H1 (cell line): Measurements from ENCODE around the gene RGS5. TPM values are rescaled to one million over a fixed set of nuclear protein-coding genes. Genes with fewer than 3 reads are reported as not detected.

Source experiments
- CTCF ChIA-PET: fragments of 300-600 bp; sonication (Branson Sonifier 250); formaldehyde crosslinking; loops from one replicate; lab custom pipeline; 2021; ENCODE audit not compliant: partially characterized antibody; lab: Charles Lee
- POLR2A ChIA-PET: fragments of 300-600 bp; sonication (Branson Sonifier 250); formaldehyde crosslinking; loops from one replicate; lab custom pipeline; 2021; ENCODE audit warnings: inconsistent platforms; ENCODE audit not compliant: partially characterized antibody; lab: Charles Lee
- DNase-seq, 2 experiments: peaks; one replicate each; pipeline versions ENCODE4 v3.0.0 to v3.0.0-alpha.2; 2010 to 2022; ENCODE audit warnings: low spot score in 2 of 2, low read depth in 1 of 2, mixed read lengths in 1 of 2
- FAIRE-seq: peaks from 2 replicates; lab custom pipeline; 2011; peaks lifted over from hg19 to GRCh38; lab: Jason Lieb, UNC
- H2AFZ ChIP-seq: 2 replicates; pipeline ENCODE4 v1.8.1; 2012; ENCODE audit warnings: low read length, inconsistent platforms
- H2AK5ac ChIP-seq: 2 replicates; pipeline ENCODE4 v1.6.1; 2013; ENCODE audit warnings: low read depth, low read length
- H2BK120ac ChIP-seq: replicated peaks from 2 replicates; pipeline ENCODE3; 2013; ENCODE audit warnings: low read depth, low read length, inconsistent platforms
- H2BK12ac ChIP-seq: 2 replicates; pipeline ENCODE4 v1.6.1; 2013; ENCODE audit warnings: low read depth, low read length
- H2BK15ac ChIP-seq: 2 replicates; pipeline ENCODE4 v1.6.1; 2013; ENCODE audit warnings: low read length
- H2BK20ac ChIP-seq: 2 replicates; pipeline ENCODE4 v1.6.1; 2013; ENCODE audit warnings: low read length
- H2BK5ac ChIP-seq: 2 replicates; pipeline ENCODE4 v1.6.1; 2013; ENCODE audit warnings: low read depth, low read length
- H3K14ac ChIP-seq: 2 replicates; pipeline ENCODE4 v1.6.1; 2013; ENCODE audit warnings: inconsistent platforms; ENCODE audit not compliant: insufficient read length
- H3K18ac ChIP-seq: 2 replicates; pipeline ENCODE4 v1.6.1; 2013; ENCODE audit warnings: low read length; ENCODE audit errors: extremely low read depth
- H3K23ac ChIP-seq: 2 replicates; pipeline ENCODE4 v1.6.1; 2013; ENCODE audit warnings: inconsistent platforms; ENCODE audit not compliant: insufficient read length
- H3K23me2 ChIP-seq: 2 replicates; pipeline ENCODE4 v1.6.1; 2013; ENCODE audit warnings: low read depth, low read length
- H3K27ac ChIP-seq: 2 replicates; pipeline ENCODE4 v1.6.1; 2011; ENCODE audit warnings: low read depth, low read length, inconsistent platforms
- H3K27me3 ChIP-seq, 4 experiments: replicated peaks in 1 of 4; 1 replicate in 1 of 4; 2 replicates in 3 of 4; pipeline versions ENCODE4 v1.6.1 to v1.8.1; 2011 to 2013; ENCODE audit warnings: low read length in 3 of 4, mild to moderate bottlenecking in 3 of 4, inconsistent platforms in 2 of 4, mixed read lengths in 2 of 4, moderate library complexity in 1 of 4; ENCODE audit not compliant: control insufficient read depth in 3 of 4, insufficient read depth in 3 of 4; ENCODE audit errors: extremely low read depth in 1 of 4
- H3K36me3 ChIP-seq, 4 experiments: 2 replicates each; pipeline versions ENCODE4 v1.6.1 to v1.8.1; 2011 to 2013; ENCODE audit warnings: mild to moderate bottlenecking in 4 of 4, low read length in 3 of 4, moderate library complexity in 2 of 4, control low read depth in 1 of 4, inconsistent platforms in 1 of 4; ENCODE audit not compliant: insufficient read depth in 4 of 4, control insufficient read depth in 2 of 4
- H3K4ac ChIP-seq: replicated peaks from 2 replicates; pipeline ENCODE3; 2013; ENCODE audit warnings: low read length, low read depth, mixed read lengths, inconsistent platforms; ENCODE audit not compliant: insufficient read length
- H3K4me1 ChIP-seq, 4 experiments: replicated peaks in 1 of 4; 1 replicate in 1 of 4; 2 replicates in 3 of 4; pipeline versions ENCODE4 v1.6.1 to v1.8.1; 2011 to 2013; ENCODE audit warnings: low read length in 3 of 4, inconsistent platforms in 2 of 4, mixed read lengths in 1 of 4; ENCODE audit not compliant: insufficient read depth in 4 of 4, control insufficient read depth in 3 of 4
- H3K4me2 ChIP-seq, 2 experiments: 2 replicates each; pipeline versions ENCODE4 v1.6.1 to v1.8.1; 2011 to 2013; ENCODE audit warnings: low read depth in 2 of 2, low read length in 2 of 2, control low read depth in 1 of 2, inconsistent platforms in 1 of 2, mild to moderate bottlenecking in 1 of 2; ENCODE audit not compliant: insufficient read depth in 1 of 2
- H3K4me3 ChIP-seq, 4 experiments: fragments of 200-600, 300-600 bp in 1 of 4; sonication (generic), shearing (Covaris generic), sonication (Bioruptor Twin) in 1 of 4; 2 replicates each; pipeline versions ENCODE4 v1.5.1 to v1.8.1; 2011 to 2016; ENCODE audit warnings: low read length in 4 of 4, low read depth in 3 of 4, control low read depth in 2 of 4, inconsistent platforms in 2 of 4, mild to moderate bottlenecking in 2 of 4, mixed read lengths in 1 of 4, moderate library complexity in 1 of 4; ENCODE audit not compliant: insufficient read depth in 2 of 4; ENCODE audit errors: extremely low read depth in 1 of 4
- H3K56ac ChIP-seq: replicated peaks from 2 replicates; pipeline ENCODE3; 2013; ENCODE audit warnings: low read depth, mild to moderate bottlenecking, mixed read lengths, low read length, inconsistent platforms; ENCODE audit not compliant: insufficient read length
- H3K79me1 ChIP-seq: 2 replicates; pipeline ENCODE4 v1.6.1; 2013; ENCODE audit warnings: low read depth, low read length, control low read depth
- H3K79me2 ChIP-seq, 2 experiments: 2 replicates each; pipeline versions ENCODE4 v1.6.1 to v1.8.1; 2012 to 2013; ENCODE audit warnings: low read length in 2 of 2, mild to moderate bottlenecking in 2 of 2, inconsistent platforms in 1 of 2; ENCODE audit not compliant: insufficient read depth in 2 of 2, control insufficient read depth in 1 of 2
- H3K9ac ChIP-seq, 4 experiments: replicated peaks in 1 of 4; 1 replicate in 1 of 4; 2 replicates in 3 of 4; pipeline versions ENCODE4 v1.6.1 to v1.8.1; 2011 to 2013; ENCODE audit warnings: low read depth in 3 of 4, low read length in 3 of 4, control low read depth in 2 of 4, mild to moderate bottlenecking in 2 of 4, moderate library complexity in 2 of 4, inconsistent platforms in 1 of 4; ENCODE audit errors: extremely low read depth in 1 of 4
- H3K9me3 ChIP-seq, 2 experiments: 2 replicates each; pipeline versions ENCODE4 v1.6.1 to v1.8.1; 2012 to 2013; ENCODE audit warnings: mild to moderate bottlenecking in 2 of 2, moderate library complexity in 2 of 2, control low read depth in 1 of 2, inconsistent platforms in 1 of 2, low read depth in 1 of 2, low read length in 1 of 2, mixed read lengths in 1 of 2; ENCODE audit not compliant: insufficient read depth in 2 of 2
- H4K20me1 ChIP-seq, 2 experiments: replicated peaks in 1 of 2; 2 replicates each; pipeline versions ENCODE3 to v1.8.1; 2011 to 2013; ENCODE audit warnings: inconsistent platforms in 2 of 2, low read length in 2 of 2, mild to moderate bottlenecking in 1 of 2; ENCODE audit not compliant: insufficient read depth in 2 of 2, control insufficient read depth in 1 of 2
- H4K5ac ChIP-seq: 2 replicates; pipeline ENCODE4 v1.6.1; 2013; ENCODE audit warnings: low read length, low read depth, mixed read lengths, inconsistent platforms; ENCODE audit not compliant: insufficient read length
- H4K8ac ChIP-seq: 2 replicates; pipeline ENCODE4 v1.8.0; 2013; ENCODE audit warnings: mild to moderate bottlenecking, moderate library complexity, low read length, inconsistent platforms; ENCODE audit not compliant: insufficient read depth; ENCODE audit errors: extremely low read depth
- H4K91ac ChIP-seq: replicated peaks from 2 replicates; pipeline ENCODE3; 2013; ENCODE audit warnings: low read length, mixed read lengths, inconsistent platforms; ENCODE audit not compliant: insufficient read length
- ASH2L ChIP-seq: fragments of 200-600, 300-600 bp; sonication (generic); IDR thresholded peaks from one replicate; pipeline ENCODE4 v1.7.1; 2017; ENCODE audit warnings: low read length
- ATF2 ChIP-seq: IDR thresholded peaks from 2 replicates; pipeline ENCODE4 v1.6.1; 2012; ENCODE audit warnings: low read length, inconsistent platforms
- CEBPB ChIP-seq: IDR thresholded peaks from 2 replicates; pipeline ENCODE4 v1.6.1; 2012; ENCODE audit warnings: low read depth, low read length
- MAX ChIP-seq: IDR thresholded peaks from 2 replicates; pipeline ENCODE4 v1.6.1; 2012; ENCODE audit warnings: inconsistent platforms
- POU5F1 ChIP-seq: IDR thresholded peaks from 2 replicates; pipeline ENCODE4 v1.6.1; 2011; ENCODE audit warnings: low read depth, mild to moderate bottlenecking, low read length, moderate library complexity
- RBBP5 ChIP-seq: IDR thresholded peaks from 2 replicates; pipeline ENCODE4 v1.7.1; 2012; ENCODE audit warnings: low read depth, mild to moderate bottlenecking, inconsistent platforms, low read length, moderate library complexity, borderline replicate concordance
- RNF2 ChIP-seq: fragments of 200-900, 300-1000 bp; sonication (generic); IDR thresholded peaks from 2 replicates; pipeline ENCODE4 v1.7.1; 2016; ENCODE audit warnings: borderline replicate concordance, low read depth, mild to moderate bottlenecking, antibody characterized with exemption, low read length; ENCODE audit not compliant: poor library complexity, severe bottlenecking; ENCODE audit errors: missing control alignments
- SRF ChIP-seq: IDR thresholded peaks from 2 replicates; pipeline ENCODE4 v1.6.1; 2011; ENCODE audit warnings: mild to moderate bottlenecking, low read depth, low read length, moderate library complexity
- TEAD4 ChIP-seq: IDR thresholded peaks from 2 replicates; pipeline ENCODE4 v1.6.1; 2012; ENCODE audit warnings: low read depth, low read length, inconsistent platforms, mixed read lengths
- ZNF274 ChIP-seq: IDR thresholded peaks from 2 replicates; pipeline ENCODE4 v1.7.0; 2012; ENCODE audit warnings: low read length, borderline replicate concordance; ENCODE audit errors: extremely low read depth
- WGBS, 2 experiments: shearing (Covaris generic) in 1 of 2; methylation state at CpG; one replicate each; pipeline versions ENCODE4 v1.1.6 to v1.1.7; 2013 to 2015; ENCODE audit warnings: low lambda C conversion rate in 2 of 2, mixed read lengths in 2 of 2, inconsistent platforms in 1 of 2, low coverage in 1 of 2, missing lambda C conversion rate in 1 of 2; ENCODE audit not compliant: insufficient replicate concordance in 2 of 2, insufficient coverage in 1 of 2, insufficient read length in 1 of 2; ENCODE audit errors: extremely low coverage in 1 of 2, missing lambda C conversion rate in 1 of 2; 5-methylcytosine and 5-hydroxymethylcytosine counted together
- polyA plus RNA-seq, 7 experiments: library from polyadenylated mRNA; depleted of rRNA in 3 of 7; stranded (reverse) in 5 of 7; unstranded in 2 of 7; fragments of >200 nt in 5 of 7; fragments of 200-250 nt in 2 of 7; gene quantifications; 1 replicate in 5 of 7; 2 replicates in 1 of 7; 4 replicates in 1 of 7; pipeline versions ENCODE4 v1.2.1 to v1.2.3, GENCODE V29; 2011 to 2013; ENCODE audit warnings: missing spikeins in 2 of 7, mixed read lengths in 2 of 7
- total RNA-seq: library from RNA; stranded (reverse); fragmentation: NEBNext Ultra II Directional; extraction: Animal tissue kit (Norgen Biotek cat#: 25700); gene quantifications from 2 replicates; pipeline ENCODE4 v1.2.1, GENCODE V29; 2021
- TF ChIP-seq, protein P1 (sequence below): IDR thresholded peaks from 2 replicates; pipeline ENCODE4 v1.6.1; 2011; ENCODE audit warnings: low read depth, mild to moderate bottlenecking, low read length; ENCODE audit not compliant: insufficient read depth

The RGS5 gene
- total and polyA plus RNA-seq, 2 of the 8 experiments (the other 6 are each of a cell fraction or from before 2014, with no cell fraction given) = 75.5 to 103 TPM

GRCh38 chr1:163231385-163231784, 28.7 kb upstream of the RGS5 start:
- Histone ChIP-seq H3K4ac (no peak overlapping the region), H4K91ac (no peak overlapping the region), H3K79me1 (no peaks in the 10 kb centered on the region), H4K20me1 (no peaks in the 10 kb centered on the region), H3K14ac (no peak overlapping the region), H3K4me3 (no peak overlapping the region), H3K23me2 (no peaks in the 10 kb centered on the region), H4K5ac (no peak overlapping the region), H3K79me2 (no peaks in the 10 kb centered on the region), H3K56ac (no peak overlapping the region), H2BK15ac (no peak overlapping the region), H3K9me3 (peaks cover 6 to 10% of the 10 kb centered on the region in 2 experiments), H2BK5ac (no peak overlapping the region), H3K9ac (no peak overlapping the region), H2AK5ac (no peak overlapping the region), H2BK12ac (no peak overlapping the region), H3K18ac (no peak overlapping the region), H3K27me3 (no peaks in the 10 kb centered on the region), H2AFZ (no peak overlapping the region), H4K8ac (no peak overlapping the region), H2BK120ac (no peak overlapping the region), H3K23ac (no peak overlapping the region), H3K27ac (no peak overlapping the region), H3K36me3 (no peaks in the 10 kb centered on the region), H2BK20ac (no peak overlapping the region), H3K4me1 (no peaks in the 10 kb centered on the region; a peak in 1 of 7 replicates), H3K4me2 (no peak overlapping the region)
- WGBS, 2 experiments = 88% methylated on average over 2 of the region's 2 CpGs; no CpG with 5 or more reads in 1 of the 2 experiments
- TF ChIP-seq MAX (no peak), ZNF274 (no peak), TEAD4 (no peak), CEBPB (no peak), ASH2L (no peak), POU5F1 (no peak), SRF (no peak), RNF2 (no peak), RBBP5 (no peak), ATF2 (no peak)
- TF ChIP-seq, protein P1, sequence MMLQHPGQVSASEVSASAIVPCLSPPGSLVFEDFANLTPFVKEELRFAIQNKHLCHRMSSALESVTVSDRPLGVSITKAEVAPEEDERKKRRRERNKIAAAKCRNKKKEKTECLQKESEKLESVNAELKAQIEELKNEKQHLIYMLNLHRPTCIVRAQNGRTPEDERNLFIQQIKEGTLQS = no peak
- FAIRE-seq = no peak
- ChIA-PET POLR2A (no interaction called here), CTCF (interaction anchor here (0.6 kb wide), 1 partner anchor 12 kb away, joined by 3 read pairs; no protein-coding TSS in a partner anchor)
- no peak for DNase-seq
